Stimulated activated CD8-positive, alpha-beta memory T cell treated with anti-CD3 and anti-CD28 coated beads, Interleukin-4, amount 100 ng/mL, for 1 hour (primary cell): ENCODE data around the gene WDR7.

ENCODE experiments used
- DNase-seq, 2 donors: peaks; one replicate each; pipeline ENCODE4 v3.0.0-alpha.2; 2020; ENCODE audit warnings: low read depth in 2 of 2, low spot score in 1 of 2

WDR7 gene

DNA sequence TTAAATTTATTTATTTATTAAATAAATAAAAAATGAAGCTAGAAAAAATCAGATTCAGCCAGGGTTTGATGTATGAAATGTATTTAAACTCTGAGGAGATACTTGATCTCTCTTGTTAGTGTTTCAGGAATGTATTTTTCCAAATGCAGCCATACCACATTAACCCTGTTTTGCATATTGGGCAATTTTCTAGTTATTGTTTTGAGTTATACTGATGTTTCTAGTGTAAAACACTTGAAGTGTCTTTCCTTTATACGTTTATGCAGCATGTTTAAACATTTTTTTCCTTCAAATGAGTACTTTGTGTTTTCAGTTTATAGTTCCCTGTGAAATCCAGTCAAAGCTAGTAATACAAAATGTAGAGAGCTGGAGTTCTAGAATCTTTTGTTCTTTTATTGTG is 69.9 kb downstream of the WDR7 start:
- no peak for DNase-seq

DNA sequence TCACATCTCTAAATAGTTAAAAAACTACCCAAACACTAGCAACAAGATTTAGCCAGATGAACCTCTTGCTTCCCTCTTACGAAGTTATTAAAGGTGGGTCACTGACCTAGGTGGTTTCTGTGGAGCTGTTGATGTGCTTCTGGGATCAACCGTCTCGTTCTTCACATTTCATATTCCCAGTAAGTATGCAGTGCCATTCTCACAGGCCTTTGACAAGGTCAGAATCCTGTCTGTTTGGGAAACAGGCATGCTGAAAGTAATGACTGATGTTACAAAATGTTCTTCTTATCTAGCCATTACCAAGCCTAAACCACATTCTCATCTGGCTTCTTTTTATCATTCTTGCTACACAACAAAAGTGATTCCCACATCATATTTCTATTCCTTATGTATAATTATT is 70.3 kb downstream of the WDR7 start:
- no peak for DNase-seq

DNA sequence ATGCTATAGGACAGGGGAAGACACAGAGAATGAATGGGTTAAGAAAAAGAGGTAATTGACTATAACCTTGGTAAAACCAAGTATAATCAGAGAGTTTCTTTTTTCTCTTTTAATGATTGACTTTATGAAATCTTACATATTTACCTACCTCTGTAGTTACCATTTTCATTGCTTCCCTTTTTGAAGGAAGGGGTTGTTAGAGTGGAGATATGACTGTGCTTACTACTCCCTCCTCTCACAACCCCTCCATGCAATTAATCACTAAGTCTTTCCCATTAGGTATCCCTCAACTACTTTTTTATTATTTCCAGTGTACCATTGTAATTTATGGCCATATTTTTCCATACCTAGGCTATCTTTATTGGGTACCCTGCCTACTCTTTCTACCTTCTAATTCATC is 71.4 kb downstream of the WDR7 start:
- no peak for DNase-seq

DNA sequence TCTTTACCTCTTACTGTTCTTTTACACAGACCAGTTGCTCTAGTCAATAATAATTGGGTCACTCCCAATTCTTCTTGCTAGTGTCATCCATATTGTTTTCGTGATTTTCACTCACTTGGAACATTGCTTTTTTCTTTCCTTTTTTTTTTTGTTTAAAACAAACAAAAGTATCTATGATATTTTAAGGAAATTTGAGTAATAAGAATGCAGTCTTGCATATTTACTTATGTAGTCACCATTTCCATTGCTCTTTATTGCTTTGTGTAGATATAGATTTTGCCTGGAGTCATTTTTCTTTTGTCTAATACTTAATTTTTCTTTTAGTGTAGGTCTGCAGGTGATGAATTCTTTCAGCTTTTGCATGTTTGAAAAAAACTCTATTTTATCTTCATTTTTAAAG is 71.9 kb downstream of the WDR7 start:
- DNase-seq, result no peak

DNA sequence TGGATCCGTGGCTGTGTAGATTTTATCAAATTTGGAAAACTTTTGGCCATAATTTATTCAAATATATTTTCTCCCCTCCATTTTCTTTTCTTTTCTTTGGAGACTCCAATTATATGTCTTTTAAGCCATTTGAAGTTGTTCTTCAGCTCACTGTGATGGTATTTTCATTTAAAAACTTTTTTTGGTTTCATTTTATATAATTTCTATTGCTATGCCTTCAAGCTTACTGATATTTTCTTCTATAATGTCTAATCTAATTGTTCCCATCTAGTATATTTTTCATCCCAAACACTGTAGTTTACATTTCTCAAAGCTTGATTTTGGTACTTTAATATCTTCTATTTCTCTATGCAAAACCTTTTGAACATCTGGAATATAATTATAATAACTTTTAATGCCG is 72.5 kb downstream of the WDR7 start:
- DNase-seq, result no peak

DNA sequence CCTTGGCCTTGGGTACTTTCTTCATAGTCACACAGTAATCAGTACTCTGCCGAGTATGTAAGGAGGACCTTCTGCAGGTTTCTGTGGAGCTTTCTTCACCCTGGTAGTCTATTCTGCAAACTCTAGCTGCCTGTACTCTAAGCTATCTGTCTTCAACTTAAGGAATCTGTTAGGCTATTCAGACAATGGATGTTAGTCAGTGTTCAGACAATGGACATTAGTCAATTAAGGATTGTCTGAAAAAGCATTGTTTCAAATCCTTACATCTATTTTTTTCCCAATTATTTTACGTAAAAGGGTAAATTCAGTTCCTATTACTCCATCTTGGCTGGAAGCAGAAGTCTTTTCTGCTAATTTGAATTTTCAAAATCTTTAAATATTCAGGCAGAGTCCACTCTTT is 75.7 kb downstream of the WDR7 start:
- no peak for DNase-seq

DNA sequence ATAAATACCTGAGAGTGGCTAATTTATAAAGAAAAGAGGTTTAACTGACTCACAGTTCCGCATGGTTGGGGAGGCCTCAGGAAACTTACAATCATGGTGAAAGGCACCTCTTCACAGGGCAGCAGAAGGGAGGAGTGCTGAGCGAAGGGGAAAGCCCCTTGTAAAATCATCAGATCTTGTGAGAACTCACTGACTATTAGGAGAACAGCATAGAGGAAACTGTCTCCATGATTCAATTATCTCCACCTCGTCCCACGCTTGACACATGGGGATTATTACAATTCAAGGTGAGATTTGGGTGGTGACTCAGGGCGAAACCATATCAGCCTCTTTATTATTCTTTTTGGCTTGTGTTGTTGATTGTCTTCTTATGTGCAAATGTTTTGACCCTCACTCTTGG is 76.2 kb downstream of the WDR7 start:
- no peak for DNase-seq

DNA sequence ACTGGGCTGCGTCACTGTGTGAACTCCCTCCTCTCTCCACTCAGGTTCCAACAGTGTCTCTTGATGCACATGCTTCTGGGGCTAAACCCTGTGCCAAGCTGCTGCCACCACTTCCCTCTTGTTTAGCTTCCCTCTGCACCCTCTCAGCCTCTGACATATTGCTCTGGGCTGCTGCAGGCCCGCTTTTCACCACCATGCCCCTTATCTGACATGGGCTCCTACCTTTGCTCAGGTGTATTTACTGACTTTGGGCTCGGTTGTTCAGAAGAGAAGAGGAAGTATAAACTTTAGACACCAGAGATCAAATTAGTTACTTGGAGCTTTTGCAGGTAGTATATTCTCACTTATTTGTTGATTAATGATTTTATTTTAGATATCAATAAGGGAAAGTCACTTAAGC is 77.6 kb downstream of the WDR7 start:
- DNase-seq, result no peak

DNA sequence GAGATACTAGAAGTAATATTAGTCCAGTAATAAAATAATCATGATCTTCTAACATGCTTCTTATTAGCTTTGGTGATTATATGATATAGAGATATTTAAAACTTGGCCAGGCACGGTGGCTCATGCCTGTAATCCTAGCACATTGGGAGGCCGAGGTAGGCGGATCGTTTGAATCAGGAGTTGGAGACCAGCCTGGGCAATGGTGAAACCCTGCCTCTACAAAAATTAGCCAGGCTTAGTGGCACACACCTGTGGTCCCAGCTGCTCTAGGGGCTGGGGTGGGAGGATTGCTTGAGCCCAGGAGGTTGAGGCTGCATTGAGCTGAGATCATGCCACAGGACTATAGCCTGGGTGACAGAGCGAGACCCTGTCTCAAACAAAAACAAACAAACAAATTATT is 87.0 kb downstream of the WDR7 start:
- no peak for DNase-seq

DNA sequence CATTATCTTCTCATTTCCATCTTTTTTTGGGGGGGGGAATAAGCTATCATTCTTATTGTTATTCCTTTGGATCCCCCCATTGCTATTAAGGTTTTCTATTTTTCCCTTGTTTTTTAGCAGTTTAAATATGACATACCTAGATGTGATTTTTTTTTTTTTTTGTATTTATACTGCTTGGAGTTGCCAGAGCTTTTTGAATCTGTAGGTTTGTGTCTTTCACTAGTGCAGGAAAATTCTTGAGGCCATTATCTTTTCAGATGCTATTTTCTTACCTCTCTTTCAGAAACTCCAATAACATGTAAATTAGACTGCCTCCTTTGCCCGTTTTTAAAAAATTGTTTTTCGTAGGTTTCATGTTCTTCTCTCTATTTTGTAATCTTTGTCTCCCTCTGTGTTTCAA is 88.6 kb downstream of the WDR7 start:
- DNase-seq, result no peak

DNA sequence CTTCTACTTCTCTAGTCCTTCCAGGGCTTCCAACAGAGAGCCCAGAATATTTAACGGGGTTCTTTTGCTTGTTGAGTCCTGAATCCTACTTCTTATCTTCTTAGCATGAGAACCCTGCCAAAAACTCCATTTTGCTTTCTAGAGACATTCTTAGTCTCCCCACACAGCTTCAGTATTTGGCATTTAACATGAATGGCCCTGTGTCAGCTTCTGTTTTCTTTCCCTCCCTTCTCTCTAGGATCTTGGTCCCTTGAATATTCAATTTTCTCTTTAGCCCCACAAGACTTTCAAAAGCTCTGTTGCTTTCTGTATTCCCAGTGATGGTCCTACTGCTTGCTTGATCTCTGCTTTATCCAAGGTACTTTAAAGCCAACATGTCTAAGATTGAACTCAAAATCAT is 89.5 kb downstream of the WDR7 start:
- DNase-seq, result no peak

DNA sequence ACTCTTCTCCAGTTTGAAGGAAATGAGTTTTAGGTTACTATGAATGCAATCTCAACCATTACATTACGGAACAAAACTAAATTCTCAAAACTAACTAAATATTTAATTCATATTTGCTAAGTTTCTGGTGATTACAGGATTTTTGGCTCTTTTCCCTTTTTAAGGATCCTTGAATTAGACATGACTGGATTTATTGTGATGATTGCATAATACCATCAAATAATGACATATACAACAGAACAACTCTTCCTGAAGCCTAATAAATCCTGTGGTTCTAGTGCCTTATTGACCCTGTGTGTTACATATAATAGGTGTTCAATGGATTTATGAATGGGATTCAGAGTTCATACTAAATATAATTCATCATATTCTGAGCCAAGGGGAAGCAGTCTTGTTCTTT is 90.5 kb downstream of the WDR7 start:
- DNase-seq, result no peak

DNA sequence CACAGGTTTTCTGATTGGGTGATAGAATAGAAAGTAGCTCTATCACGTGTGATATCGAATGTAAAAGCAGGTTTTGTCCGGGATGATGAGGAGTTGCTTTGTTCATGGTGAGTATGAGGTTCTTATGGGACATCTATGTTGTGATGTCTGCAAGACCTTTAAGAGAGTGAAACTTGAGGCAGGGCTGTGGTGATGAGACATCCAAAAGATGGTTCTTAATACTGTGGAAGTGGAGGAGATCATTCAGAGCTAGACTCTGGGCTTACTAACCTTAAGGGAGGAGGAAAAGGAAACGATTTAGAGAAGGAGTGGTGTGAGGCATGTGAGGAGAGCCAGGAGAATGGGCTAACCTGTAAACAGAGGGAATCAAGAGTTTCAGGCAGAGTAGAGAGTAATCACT is 92.0 kb downstream of the WDR7 start:
- DNase-seq, result no peak

DNA sequence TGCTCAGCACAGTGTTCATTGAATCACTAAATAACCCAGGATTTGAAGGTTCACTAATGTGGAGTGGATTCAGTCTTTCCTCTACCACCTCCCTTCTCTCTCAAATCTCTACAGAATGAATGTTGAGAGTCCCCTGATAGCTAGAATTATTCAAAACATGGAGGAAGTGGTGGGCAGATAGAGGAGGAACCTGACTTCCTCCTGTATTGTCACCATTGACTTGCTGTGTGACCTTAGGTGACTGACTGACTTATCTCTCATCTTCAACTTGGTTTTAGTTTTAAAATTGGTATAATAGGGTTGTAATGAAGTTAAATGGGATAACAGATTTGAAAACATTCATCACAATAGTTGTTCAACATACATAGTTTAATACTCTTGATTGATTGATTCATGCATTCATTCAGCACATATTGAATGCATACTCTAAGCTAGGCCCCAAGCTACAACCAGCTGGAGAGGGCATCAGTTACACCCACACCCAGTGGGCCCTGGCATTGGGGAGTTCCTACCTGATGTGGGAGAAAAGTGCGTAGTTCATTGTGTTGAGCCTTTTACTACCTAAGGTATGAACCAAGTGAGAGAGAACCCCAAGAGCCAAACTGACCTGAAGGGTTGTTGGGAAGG is 96.0 kb downstream of the WDR7 start:
- no peak for DNase-seq

DNA sequence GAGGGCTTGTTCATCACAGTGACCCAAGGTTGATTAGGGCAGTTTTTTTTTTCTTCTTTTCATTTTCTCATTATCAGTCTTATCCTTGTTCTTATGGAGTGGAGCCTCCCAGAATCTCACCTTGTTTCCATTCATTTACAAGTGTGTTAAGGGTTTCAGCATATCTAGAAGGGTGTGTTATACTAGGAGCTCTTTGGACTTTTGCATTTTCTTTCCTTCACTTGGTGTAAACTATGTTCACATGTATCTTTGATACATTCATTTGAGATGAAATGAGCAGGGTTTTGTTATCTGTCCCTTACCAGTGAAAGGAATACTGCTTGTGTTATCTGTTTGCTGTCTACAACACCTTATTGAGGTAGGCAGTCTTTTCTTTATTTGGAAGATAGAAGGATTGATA is 96.7 kb downstream of the WDR7 start:
- no peak for DNase-seq

DNA sequence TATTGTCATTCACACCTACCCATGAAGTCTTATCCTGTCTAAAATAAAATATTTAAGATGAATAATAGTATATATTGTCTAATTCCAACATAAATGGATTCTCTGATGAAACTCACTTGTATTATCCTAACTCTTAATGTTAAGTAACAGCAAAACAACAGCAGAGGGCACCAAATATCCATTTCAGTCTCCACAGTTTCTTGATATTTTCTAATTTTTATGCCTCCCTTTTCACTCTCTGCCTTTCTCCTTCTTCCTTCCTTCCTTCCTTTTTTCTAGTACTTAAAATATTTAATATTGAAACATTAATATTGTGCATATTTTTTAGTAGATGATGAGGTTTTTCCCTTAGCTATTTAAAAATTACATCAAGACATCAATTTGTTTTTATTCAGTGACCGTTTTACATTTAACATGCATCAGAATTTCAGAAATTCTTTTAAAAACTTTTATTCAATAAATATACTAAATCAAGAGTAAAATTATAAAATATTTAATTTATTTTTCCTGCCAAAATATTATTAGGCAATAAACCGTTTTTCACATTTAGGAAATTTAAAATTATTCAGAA is 97.6 kb downstream of the WDR7 start:
- no peak for DNase-seq

DNA sequence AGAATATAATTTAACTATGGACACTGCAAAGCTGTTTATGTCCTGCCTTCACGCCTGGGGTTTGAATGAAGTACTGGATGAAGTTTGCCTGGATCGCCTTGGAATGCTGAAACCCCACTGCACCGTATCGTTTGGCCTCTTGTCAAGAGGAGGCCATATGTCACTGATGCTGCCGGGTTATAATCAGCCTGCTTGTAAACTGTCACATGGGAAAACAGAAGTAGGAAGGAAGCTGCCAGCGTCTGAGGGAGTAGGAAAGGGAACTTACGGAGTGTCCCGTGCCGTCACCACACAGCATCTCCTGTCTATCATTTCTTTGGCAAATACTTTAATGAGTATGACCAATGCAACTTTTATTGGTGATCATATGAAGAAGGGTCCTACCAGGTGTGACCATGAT is 105.8 kb downstream of the WDR7 start:
- DNase-seq, result no peak

DNA sequence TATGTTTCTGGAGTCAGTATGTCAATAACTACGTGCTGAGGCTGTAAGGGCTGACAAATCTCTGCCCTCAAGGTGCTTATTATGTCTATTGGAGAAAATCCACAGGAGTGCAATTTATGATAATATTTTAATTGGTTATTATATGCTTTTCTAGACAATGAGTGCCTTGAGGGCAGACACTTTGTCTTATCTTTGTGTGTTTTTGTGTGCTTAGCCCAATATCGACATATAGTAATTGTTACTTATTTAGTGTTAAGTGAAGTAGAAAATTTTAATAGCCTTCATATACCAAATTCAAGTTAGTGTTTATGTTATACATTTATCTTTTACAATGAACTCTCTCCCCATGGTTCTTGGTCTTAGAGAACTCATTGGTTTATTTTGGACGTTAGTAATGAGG is 118.9 kb downstream of the WDR7 start:
- DNase-seq, result no peak

DNA sequence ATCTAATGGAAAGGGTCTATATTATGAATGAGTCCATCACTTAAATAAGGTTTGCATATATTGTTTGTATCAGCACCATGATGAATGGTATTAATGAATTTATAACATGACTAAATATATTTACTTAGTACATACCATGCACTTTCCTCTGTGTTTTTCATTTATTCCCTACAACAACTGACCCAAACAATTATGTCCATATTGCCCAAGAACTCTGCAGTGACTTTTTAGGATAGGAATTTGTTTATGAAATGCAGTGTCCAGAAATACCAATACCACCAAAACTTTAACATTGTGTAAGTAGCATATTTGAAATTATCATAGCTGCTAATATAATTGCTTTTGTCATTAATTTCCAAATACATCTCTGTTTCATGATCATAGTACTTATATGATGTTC is 119.7 kb downstream of the WDR7 start:
- no peak for DNase-seq

DNA sequence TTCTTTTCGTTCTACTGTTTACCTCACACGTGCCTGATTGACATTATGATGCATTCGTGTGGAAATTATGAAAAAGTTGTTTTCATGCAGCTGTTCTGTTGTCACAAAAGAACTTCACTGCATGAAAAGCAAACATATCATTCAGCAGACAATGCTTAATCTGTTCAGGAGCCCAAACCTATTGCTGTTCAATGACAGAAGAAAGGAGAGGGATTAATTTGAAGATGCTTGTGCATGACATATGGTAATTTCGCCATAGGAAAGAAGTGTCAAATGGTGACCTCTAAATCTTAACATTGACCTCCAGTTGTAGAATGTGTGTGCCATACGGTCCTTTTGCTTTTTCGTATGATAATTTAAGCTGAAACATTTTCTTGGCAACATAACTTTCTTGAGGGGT is 124.5 kb downstream of the WDR7 start:
- no peak for DNase-seq

DNA sequence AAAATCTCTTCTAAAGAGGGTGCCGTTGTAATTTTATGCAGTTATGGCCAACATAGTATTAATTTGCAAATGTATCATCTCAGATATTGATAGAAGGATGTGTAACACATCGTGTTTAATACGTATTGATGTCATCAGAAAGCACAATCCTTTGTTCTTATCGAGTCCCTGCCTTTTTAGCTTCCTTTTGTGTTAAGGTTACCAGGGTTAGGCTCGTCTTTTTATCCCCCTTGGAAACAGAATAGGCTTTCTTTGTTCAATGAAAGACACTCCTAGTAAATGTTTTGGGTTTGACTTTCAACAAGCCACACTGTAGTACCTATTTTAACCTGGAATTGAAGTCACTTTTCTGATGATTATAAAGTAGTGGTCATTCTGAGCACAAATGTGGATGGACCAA is 136.2 kb downstream of the WDR7 start:
- no peak for DNase-seq

DNA sequence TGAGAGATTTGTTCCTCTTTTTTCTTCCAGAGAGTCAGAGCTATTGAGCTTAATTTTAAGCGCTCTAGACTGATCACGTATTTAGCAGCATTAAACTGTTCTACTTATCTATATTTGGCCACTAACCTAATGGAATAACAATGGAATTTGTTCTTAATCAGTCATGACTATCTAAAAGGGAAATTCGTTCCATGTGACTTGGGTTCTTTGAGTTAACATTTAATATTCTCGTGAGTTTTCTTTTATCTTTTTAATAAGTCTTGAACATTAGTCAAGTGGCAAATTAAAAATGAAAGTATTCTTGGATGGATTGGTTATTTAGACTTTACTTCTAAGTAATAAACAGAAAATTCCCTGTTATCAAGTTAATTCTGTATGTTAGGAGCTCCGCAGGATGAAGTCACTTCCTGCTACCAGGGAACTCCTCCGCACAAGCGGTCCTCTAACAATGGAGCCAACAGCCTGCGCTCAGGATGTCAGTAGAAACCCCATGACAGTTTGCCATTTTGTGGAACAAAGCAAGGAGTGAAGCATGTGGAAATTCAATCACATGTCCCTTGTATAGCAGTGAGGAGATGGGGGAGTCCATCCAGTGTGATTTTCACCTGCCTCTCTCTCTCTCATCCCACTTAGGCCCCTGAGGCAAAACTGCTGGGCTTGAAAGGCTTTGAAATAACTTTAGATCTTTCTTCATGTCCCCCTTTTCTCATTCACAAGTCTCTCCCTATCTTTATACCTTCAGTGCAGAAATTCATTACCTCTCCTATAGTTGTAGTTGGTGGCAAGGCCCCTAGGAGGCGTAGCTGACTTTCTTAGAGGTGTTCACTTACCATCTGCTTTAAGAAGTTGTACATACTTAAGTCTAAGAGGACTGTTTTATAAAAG is 138.1 kb downstream of the WDR7 start:
- DNase-seq, result no peak

DNA sequence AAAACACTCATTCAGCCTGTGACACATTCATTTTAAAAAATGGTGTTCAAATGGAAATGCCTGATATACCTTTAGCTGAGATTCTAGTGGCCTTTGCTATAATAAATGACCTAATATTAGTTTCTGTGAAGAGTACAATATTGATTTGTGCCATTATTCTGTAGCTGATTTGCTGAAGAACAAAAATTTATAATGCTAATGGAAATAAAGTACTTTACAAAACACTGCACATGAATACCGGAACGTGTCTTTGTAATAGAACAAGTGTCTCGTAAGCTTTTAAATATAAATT is 138.7 kb downstream of the WDR7 start:
- no peak for DNase-seq
